ENCODE results near the gene PREP.

GRCh38 chr6:105319331-105319730 is 83.6 kb downstream of the PREP start:
- TF ChIP-seq CTCF (IDR thresholded peaks at IDR 0.05) (no peak), POLR2A (IDR thresholded peaks at IDR 0.05) (no peak)

Measured in testis (tissue), 2 donors.